GM18511 (cell line): ENCODE data around the gene SPATA2.

Experiments
- ATAC-seq: cut with Tn5 transposase; IDR thresholded peaks from one replicate; pipeline ENCODE4 v1.9.1; 2021; ENCODE audit warnings: mild to moderate bottlenecking, moderate library complexity; ENCODE audit not compliant: unreplicated experiment

Gene SPATA2

GRCh38 chr20:49936153-49937026 is 21.1 kb upstream of the SPATA2 start, which contains the start of gene RNF114:
Gene RNF114, plus strand, starts transcription at chr20:49936397. Its CDS starts 16 bp downstream, at chr20:49936413.
- ATAC-seq: peak; percentile 67

GRCh38 chr20:49935746-49936152 is 20.4 kb upstream of the SPATA2 start:
- peak; percentile 21 for ATAC-seq

- no peak for ATAC-seq
Measured at GRCh38 chr20:49929142-49929494, 13.8 kb upstream of the SPATA2 start.

DNA sequence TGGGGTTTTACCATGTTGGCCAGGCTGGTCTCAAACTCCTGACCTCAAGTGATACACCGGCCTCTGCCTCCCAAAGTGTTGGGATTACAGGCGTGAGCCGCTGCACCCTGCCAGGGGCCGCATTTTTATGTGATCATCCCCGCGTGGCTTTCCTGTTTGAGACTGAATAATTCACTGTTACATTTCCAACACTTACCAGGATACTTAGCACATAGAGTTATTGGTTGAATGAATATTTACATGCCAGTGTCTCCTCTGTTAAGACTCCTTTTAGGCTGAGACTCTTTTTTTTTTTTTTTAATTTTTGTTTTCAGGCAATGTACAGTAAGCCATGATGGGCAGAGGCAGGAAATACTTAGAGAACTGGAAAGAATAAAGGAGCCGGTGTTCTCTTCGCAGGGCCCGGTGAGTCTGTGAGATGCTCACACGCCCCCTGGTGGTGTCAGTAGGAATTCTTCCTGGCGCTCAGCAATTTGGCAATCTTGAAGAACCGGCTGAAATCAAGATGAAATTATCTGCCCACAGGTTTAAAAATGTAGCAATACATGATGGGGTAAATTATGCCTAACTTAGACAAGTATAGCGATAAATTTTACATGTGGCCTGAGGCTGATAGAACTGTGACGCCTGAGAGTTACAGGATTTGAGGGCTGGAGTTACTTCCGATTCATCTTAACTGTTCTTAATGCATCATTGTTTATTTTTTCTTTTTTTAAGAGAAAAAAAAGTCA is 13.2 kb upstream of the SPATA2 start:
- ATAC-seq: peak; percentile 51

- ATAC-seq: no peak
Measured at GRCh38 chr20:49925901-49926454, 10.6 kb upstream of the SPATA2 start.

GRCh38 chr20:49924247-49924646 is 8.9 kb upstream of the SPATA2 start:
- no peak for ATAC-seq

DNA sequence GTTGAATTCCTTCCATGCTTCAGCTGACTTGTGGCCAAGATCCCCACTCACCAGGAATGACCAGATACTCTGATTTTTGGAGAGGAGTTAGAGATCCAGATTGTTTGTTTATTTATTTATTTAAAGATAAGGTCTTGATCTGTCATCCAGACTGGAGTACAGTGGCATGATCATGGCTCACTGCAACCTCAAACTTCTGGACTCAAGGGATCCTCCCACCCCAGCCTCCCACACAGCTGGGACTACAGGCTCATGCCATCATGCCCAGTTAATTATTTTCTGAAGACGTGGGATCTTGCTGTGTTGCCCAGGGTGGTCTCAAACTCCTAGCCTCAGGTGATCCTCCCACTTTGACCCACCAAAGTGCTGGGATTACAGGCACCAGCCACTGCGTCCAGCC is 4.1 kb upstream of the SPATA2 start:
- no peak for ATAC-seq

DNA sequence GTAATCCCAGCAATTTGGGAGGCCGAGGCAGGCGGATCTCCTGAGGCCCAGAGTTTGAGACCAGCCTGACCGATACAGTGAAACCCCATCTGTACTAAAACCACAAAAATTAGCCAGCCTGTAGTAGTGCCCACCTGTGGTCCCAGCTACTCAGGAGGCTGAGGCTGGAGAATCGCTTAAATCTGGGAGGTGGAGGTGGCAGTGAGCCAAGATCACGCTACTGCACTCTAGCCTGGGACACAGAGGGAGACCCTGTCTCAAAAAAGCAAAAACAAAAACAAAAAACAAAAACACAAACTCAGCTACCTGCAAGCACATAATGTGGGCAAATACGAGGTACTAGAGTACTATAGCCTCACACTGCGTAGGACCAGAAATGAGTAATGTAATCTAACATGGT is 3.7 kb upstream of the SPATA2 start:
- ATAC-seq: no peak

GRCh38 chr20:49918446-49918845 is 3.1 kb upstream of the SPATA2 start:
- ATAC-seq: no peak

DNA sequence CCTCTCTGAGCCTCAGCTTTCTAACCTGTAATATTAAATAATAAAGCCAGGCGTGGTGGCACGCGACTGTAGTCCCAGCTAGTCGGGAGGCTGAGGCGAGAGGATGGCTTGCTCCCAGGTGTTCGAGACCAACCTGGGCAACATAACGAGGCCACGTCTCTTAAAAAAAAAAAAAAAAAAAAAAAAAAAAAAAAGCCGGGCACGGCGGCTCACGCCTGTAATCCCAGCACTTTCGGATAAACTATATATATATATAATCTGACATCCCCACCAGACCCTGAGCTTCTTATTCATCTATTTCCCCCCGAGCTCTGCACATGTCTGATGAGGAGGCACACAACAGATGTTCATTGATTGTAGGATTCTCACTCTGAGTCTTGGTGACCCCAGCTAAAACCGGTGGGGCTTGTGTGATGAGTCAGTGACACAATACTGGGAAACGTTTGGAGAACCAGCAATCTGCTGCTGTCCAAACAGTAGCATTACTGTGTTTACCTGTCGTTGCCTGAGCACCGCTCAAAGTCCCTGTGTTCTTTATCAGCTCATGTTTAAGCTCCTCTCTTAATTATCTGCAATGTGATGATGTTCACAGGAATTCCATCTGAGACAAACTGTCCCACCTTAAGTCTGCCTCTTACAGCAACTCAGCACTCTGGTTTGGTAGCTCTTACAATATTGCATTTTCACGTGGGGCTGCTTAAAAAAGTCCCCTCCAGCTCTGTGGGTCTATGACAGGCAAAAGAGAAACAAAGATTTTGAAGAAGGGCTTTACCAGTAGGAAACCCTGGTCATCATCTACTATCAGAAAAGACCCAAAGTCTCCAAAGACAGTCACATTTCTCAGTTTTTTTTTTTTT is 1.0 kb upstream of the SPATA2 start:
- no peak for ATAC-seq

- ATAC-seq: peak; percentile 46
Measured at GRCh38 chr20:49915118-49915379, 280 bp downstream of the SPATA2 start.

DNA sequence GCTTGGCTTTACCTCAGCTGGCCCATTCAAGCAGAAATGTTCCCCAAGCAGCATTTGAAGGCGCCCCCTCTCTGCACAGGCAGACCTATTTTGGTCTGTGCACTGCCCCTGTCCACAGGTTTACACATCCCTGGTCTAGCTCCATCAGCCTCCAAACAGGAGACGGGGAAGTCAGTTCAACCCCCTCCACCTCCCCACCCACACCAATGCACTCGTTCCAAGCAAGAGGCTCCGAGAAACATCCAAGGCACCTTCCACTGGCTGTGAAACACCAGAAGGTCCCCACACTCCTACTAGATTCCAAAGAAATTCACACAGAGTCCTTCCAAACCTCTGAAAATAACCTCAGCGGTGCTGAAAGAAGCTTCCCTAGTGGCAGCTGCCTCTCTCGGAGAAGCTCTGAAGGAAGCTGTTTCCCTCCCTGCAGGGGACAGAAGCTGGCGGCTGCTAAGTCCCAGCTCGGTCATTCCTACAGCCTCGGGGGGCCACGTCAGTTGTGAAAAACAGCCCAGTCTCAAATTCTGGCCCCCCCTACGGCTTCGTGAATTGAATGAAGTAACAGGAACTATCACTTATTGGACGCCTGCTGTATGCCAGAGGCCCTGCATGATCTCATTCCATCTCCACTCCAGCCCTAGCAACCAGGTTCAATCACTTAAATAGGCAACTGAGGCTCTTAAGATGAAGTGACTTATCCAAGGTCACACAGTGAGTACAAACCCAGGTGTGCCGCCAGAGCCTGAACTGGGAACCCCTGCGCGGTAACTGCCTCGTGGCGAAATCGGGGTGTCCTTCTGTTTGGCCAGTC is 815 bp downstream of the SPATA2 start:
- ATAC-seq: peak; percentile 1

- no peak for ATAC-seq
Measured at GRCh38 chr20:49913399-49914047, 1.8 kb downstream of the SPATA2 start.

DNA sequence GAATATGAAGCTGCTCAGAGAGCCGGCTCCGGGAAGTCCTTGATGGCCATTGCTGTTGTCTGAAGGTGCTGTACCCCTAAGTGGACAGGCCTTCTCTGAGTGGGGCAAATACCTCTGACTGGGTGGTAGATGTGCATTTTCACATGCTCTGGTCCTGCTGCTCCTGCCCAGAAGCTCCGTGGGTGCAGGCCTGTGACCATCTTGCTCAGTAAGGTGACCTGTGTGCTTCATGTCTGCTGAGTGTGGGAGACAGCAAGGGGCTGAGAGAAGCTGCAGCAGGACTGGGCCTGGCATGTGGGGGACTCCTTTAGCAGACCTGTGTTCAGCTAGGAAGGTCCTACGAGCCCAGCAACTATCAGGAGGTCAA is 5.0 kb downstream of the SPATA2 start:
- no peak for ATAC-seq

GRCh38 chr20:49909499-49910339 is 5.6 kb downstream of the SPATA2 start:
- ATAC-seq: no peak

GRCh38 chr20:49908258-49908565 is 7.1 kb downstream of the SPATA2 start:
- no peak for ATAC-seq

- no peak for ATAC-seq
Measured at GRCh38 chr20:49907405-49908257, 7.7 kb downstream of the SPATA2 start.

GRCh38 chr20:49906615-49907154 is 8.6 kb downstream of the SPATA2 start:
- no peak for ATAC-seq
